ENCODE measurements around the gene ERRFI1. TPM values are rescaled to one million over a fixed set of nuclear protein-coding genes. Genes with fewer than 3 reads are reported as not detected.
A peak's percentile ranks its signal among the peaks of the same experiment; 100 is the strongest.

ERRFI1 gene
- total and polyA plus RNA-seq, 10 donors, result 2.0 to 12.5 (median 7.9) TPM

GRCh38 chr1:7975212-7975865, 50.8 kb downstream of the ERRFI1 start:
- intact Hi-C loops (cut with DNase I; ENCODE audit: low total_unique reads), result no loop called here
- TF ChIP-seq POLR2AphosphoS5 (IDR thresholded peaks at IDR 0.05), result peak in 1 of 3 donors; percentile 14
- peak; percentile 13 to 74 (median 59) for TF ChIP-seq CTCF (IDR thresholded peaks at IDR 0.05 in 8 of 11, conservative IDR thresholded peaks at IDR 0.05 in 3 of 11)
- TF ChIP-seq POLR2A (IDR thresholded peaks at IDR 0.05), result no peak
- Histone ChIP-seq H3K27ac (no peak overlapping the region), H3K4me3 (no peak overlapping the region), H3K9me3 (no peaks in the 10 kb centered on the region), H3K27me3 (replicated peaks in 1 of 7) (no peaks in the 10 kb centered on the region), H3K4me1 (peaks cover 0 to 6% (median 0%) of the 10 kb centered on the region in 6 donors), H3K36me3 (peaks cover 2 to 100% (median 79%) of the 10 kb centered on the region in 6 donors)
- no peak for DNase-seq
- 78 to 91% (median 86%) methylated on average over 8 of the region's 8 CpGs for WGBS, 5 donors

- 90 to 100% (median 94%) methylated on average over 2 of the region's 2 CpGs for WGBS, 5 donors
- peaks cover 2 to 100% (median 78%) of the 10 kb centered on the region in 6 donors for H3K36me3 ChIP-seq
- H3K4me1 ChIP-seq, result peaks cover 0 to 25% (median 5%) of the 10 kb centered on the region in 6 donors
- DNase-seq, result no peak
- no peaks in the 10 kb centered on the region for H3K9me3 ChIP-seq
- no peak overlapping the region for H3K27ac ChIP-seq
- no peak overlapping the region for H3K4me3 ChIP-seq
- TF ChIP-seq POLR2AphosphoS5 (IDR thresholded peaks at IDR 0.05) (no peak), POLR2A (IDR thresholded peaks at IDR 0.05) (no peak), CTCF (IDR thresholded peaks at IDR 0.05 in 8 of 11, conservative IDR thresholded peaks at IDR 0.05 in 3 of 11) (no peak)
- intact Hi-C loops (cut with DNase I; ENCODE audit: low total_unique reads), result no loop called here
- no peaks in the 10 kb centered on the region for H3K27me3 ChIP-seq (replicated peaks in 1 of 7)
These were observed 53.0 kb downstream of the ERRFI1 start for GRCh38 chr1:7973086-7973485.

GRCh38 chr1:7972285-7972684, 53.8 kb downstream of the ERRFI1 start:
- H3K27me3 ChIP-seq (replicated peaks in 1 of 7), result no peaks in the 10 kb centered on the region
- WGBS, 5 donors, result 93 to 99% (median 96%) methylated on average over 5 of the region's 5 CpGs
- H3K4me1 ChIP-seq, result peaks cover 0 to 33% (median 12%) of the 10 kb centered on the region in 6 donors
- no peak overlapping the region for H3K4me3 ChIP-seq
- H3K9me3 ChIP-seq, result no peaks in the 10 kb centered on the region
- H3K36me3 ChIP-seq, result peaks cover 2 to 100% (median 80%) of the 10 kb centered on the region in 6 donors
- no peak for TF ChIP-seq POLR2AphosphoS5 (IDR thresholded peaks at IDR 0.05)
- no peak for TF ChIP-seq POLR2A (IDR thresholded peaks at IDR 0.05)
- intact Hi-C loops (cut with DNase I; ENCODE audit: low total_unique reads), result no loop called here
- no peak for DNase-seq
- H3K27ac ChIP-seq, result no peak overlapping the region

- Histone ChIP-seq H3K27ac (peak overlapping the region in 5 of 8 donors; percentile 16 to 49 (median 42)), H3K4me1 (peaks cover 0 to 45% (median 23%) of the 10 kb centered on the region in 6 donors), H3K27me3 (replicated peaks in 1 of 7) (no peaks in the 10 kb centered on the region), H3K4me3 (no peak overlapping the region), H3K36me3 (peaks cover 2 to 100% (median 77%) of the 10 kb centered on the region in 6 donors), H3K9me3 (no peaks in the 10 kb centered on the region)
- TF ChIP-seq POLR2AphosphoS5 (IDR thresholded peaks at IDR 0.05), result no peak
- no peak for TF ChIP-seq POLR2A (IDR thresholded peaks at IDR 0.05)
- TF ChIP-seq CTCF (IDR thresholded peaks at IDR 0.05 in 8 of 11, conservative IDR thresholded peaks at IDR 0.05 in 3 of 11), result no peak
- WGBS, 5 donors, result 82 to 89% (median 87%) methylated on average over 6 of the region's 6 CpGs
- DNase-seq, result no peak
- intact Hi-C loops (cut with DNase I; ENCODE audit: low total_unique reads), result no loop called here
These were observed 55.1 kb downstream of the ERRFI1 start for GRCh38 chr1:7971024-7971423.

All from spleen (tissue), 11 donors.